Stomach (tissue), 9 donors: ENCODE data around the gene VWC2L. TPM values are rescaled to one million over a fixed set of nuclear protein-coding genes. Genes with fewer than 3 reads are reported as not detected.

ENCODE experiments used
- DNase-seq, 2 donors: peaks; one replicate each; pipeline versions ENCODE4 v3.0.0 to v3.0.0-alpha.2; 2013 to 2019
- H3K27ac ChIP-seq, 5 donors: fragments of 200-600 bp in 4 of 5; sonication (generic) in 4 of 5; one replicate each; pipeline ENCODE4 v1.5.1; 2013 to 2019; ENCODE audit warnings: mild to moderate bottlenecking in 1 of 5, moderate library complexity in 1 of 5
- H3K27me3 ChIP-seq, 3 donors: fragments of 200-600 bp; sonication (generic); one replicate each; pipeline ENCODE4 v1.5.1; 2017 to 2019; ENCODE audit warnings: mixed run types in 1 of 3
- H3K36me3 ChIP-seq, 4 donors: fragments of 200-600 bp; sonication (generic); 1 replicate in 3 of 4; 2 replicates in 1 of 4; pipeline ENCODE4 v1.5.1; 2016 to 2019
- H3K4me1 ChIP-seq, 4 donors: fragments of 200-600 bp; sonication (generic); one replicate each; pipeline ENCODE4 v1.5.1; 2016 to 2019
- H3K4me3 ChIP-seq, 4 donors: fragments of 200-600 bp; sonication (generic) in 3 of 4; one replicate each; pipeline ENCODE4 v1.5.1; 2016 to 2019; ENCODE audit warnings: mild to moderate bottlenecking in 1 of 4
- H3K9me3 ChIP-seq, 4 donors: fragments of 200-600 bp; sonication (generic); one replicate each; pipeline ENCODE4 v1.5.1; 2016 to 2019
- CTCF ChIP-seq, 7 experiments: fragments of 450-650 bp in 4 of 7; fragments of 200-600 bp in 3 of 7; sonication (generic) in 3 of 7; IDR thresholded peaks; one replicate each; pipeline ENCODE4 v1.5.1; 2016 to 2019; ENCODE audit warnings: antibody characterized with exemption in 7 of 7, control low read depth in 2 of 7, mild to moderate bottlenecking in 1 of 7
- EP300 ChIP-seq: sonication (generic); formaldehyde crosslinking; IDR thresholded peaks from one replicate; pipeline ENCODE4 v1.6.1; 2017; ENCODE audit warnings: antibody characterized with exemption
- POLR2A ChIP-seq, 4 donors: fragments of 450-650 bp; IDR thresholded peaks; one replicate each; pipeline ENCODE4 v1.6.1; 2016; ENCODE audit warnings: antibody characterized with exemption in 4 of 4, control low read depth in 2 of 4, mild to moderate bottlenecking in 1 of 4, moderate library complexity in 1 of 4
- POLR2AphosphoS5 ChIP-seq, 3 donors: sonication (generic); formaldehyde crosslinking; IDR thresholded peaks; one replicate each; pipeline ENCODE4 v1.6.1; 2016; ENCODE audit warnings: antibody characterized with exemption in 3 of 3
- WGBS, 5 donors: extraction: QIAGEN DNeasy Blood & Tissue Kit in 3 of 5; methylation state at CpG; one replicate each; pipeline versions ENCODE4 v1.1.5 to v1.1.7; 2013 to 2018; 5-methylcytosine and 5-hydroxymethylcytosine counted together
- intact Hi-C: fragments of 100-400 bp; cut with DNase I; formaldehyde crosslinking; loops from one replicate; pipeline ENCODE4 v1.15.1; 2023; ENCODE audit warnings: low total_unique reads
- polyA plus RNA-seq, 3 donors: library from polyadenylated mRNA; stranded (reverse); fragments of 200-250 nt; gene quantifications; one replicate each; pipeline ENCODE4 v1.2.3, GENCODE V29; 2013
- total RNA-seq, 5 donors: library from RNA; depleted of rRNA; stranded (reverse); fragments of >200 nt; gene quantifications; one replicate each; pipeline versions ENCODE4 v1.1.0 to v1.2.3, GENCODE V29; 2014 to 2016
- donor health status: healthy with polysubstance abuse.
- donor health status: Bipolar disorder and iron deficiency.
- donor health status: healthy.

Gene VWC2L
- total and polyA plus RNA-seq, 8 donors, result 0.55 TPM; not detected in 7

DNA sequence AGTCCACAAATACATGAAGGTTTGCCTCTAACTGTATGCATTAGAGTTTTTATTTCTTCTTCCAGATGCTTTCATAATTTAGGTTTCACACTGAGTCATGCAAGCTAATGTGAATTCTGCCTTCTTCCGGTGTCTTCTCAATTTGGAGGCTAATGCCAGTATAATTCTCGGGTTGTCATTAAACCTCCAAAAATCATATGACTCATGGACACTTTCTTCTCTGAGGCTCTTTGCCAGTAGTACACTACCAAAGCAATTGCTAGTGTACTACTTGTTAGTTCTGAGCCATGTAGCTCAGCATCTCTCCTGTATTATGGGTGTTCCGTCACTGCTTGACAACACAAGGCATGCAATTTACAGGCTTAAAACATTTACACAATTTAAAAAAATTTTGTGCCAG, 137.1 kb downstream of the VWC2L start:
- intact Hi-C loops, result no loop called here
- DNase-seq, result no peak
- Histone ChIP-seq H3K9me3 (no peaks in the 10 kb centered on the region), H3K36me3 (no peaks in the 10 kb centered on the region), H3K27me3 (no peaks in the 10 kb centered on the region), H3K4me3 (no peak overlapping the region), H3K27ac (no peak overlapping the region), H3K4me1 (peaks cover 0 to 11% (median 5%) of the 10 kb centered on the region in 4 donors)
- TF ChIP-seq POLR2A (IDR thresholded peaks at IDR 0.05) (no peak), CTCF (IDR thresholded peaks at IDR 0.05) (no peak), EP300 (no peak), POLR2AphosphoS5 (IDR thresholded peaks at IDR 0.05) (no peak)
- WGBS, 5 donors, result 41 to 66% (median 51%) methylated on average over 3 of the region's 3 CpGs

DNA sequence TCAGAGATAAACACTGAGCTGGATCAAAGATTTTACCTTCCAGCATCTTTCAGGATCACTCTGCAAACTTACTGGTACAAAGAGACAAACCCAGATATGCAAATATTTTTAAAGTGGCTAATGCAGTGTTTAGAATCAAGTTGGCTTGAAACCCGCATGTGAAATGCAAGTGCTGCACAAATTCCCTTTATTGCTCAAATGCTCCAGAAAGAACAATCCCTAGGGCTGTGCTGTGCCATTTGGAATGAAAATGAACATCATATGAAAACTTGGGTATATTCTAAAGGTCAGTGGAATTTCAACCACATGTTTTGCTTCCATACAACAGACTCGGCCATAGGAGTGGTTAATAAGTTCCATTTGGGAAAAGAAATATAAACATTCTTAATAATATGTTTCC, 139.1 kb downstream of the VWC2L start:
- 49 to 68% (median 64%) methylated on average over 2 of the region's 2 CpGs for WGBS, 5 donors
- no peaks in the 10 kb centered on the region for H3K36me3 ChIP-seq
- H3K4me3 ChIP-seq, result no peak overlapping the region
- DNase-seq, result no peak
- no peaks in the 10 kb centered on the region for H3K27me3 ChIP-seq
- H3K9me3 ChIP-seq, result no peaks in the 10 kb centered on the region
- TF ChIP-seq POLR2A (IDR thresholded peaks at IDR 0.05) (no peak), CTCF (IDR thresholded peaks at IDR 0.05) (no peak), POLR2AphosphoS5 (IDR thresholded peaks at IDR 0.05) (no peak), EP300 (no peak)
- H3K27ac ChIP-seq, result no peak overlapping the region
- intact Hi-C loops, result no loop called here
- H3K4me1 ChIP-seq, result peaks cover 0 to 11% (median 5%) of the 10 kb centered on the region in 4 donors

DNA sequence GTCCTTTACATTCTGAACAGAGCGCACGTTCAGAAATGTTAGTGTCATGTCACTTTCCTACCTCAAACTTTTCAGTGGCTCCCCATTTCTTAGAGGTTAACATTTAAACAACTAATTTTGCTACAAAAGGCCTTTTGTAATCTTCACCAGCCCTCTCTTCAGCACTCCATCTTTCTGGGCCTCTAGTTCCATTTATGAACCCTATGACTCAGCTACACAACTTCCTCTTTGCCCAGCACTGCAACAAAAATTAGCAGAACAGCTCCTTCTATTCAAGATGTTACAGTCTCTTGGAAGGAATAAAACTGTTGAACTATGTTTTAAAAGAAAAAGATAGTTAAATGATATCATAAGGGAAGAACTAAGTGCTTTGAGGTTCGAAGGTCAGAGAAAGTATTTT, 139.9 kb downstream of the VWC2L start:
- no peak for TF ChIP-seq POLR2A (IDR thresholded peaks at IDR 0.05)
- TF ChIP-seq POLR2AphosphoS5 (IDR thresholded peaks at IDR 0.05), result no peak
- TF ChIP-seq CTCF (IDR thresholded peaks at IDR 0.05), result no peak
- Histone ChIP-seq H3K27me3 (no peaks in the 10 kb centered on the region), H3K9me3 (no peaks in the 10 kb centered on the region), H3K4me1 (peaks cover 0 to 11% (median 5%) of the 10 kb centered on the region in 4 donors), H3K4me3 (no peak overlapping the region), H3K27ac (no peak overlapping the region), H3K36me3 (no peaks in the 10 kb centered on the region)
- intact Hi-C loops, result no loop called here
- no peak for DNase-seq
- 78 to 87% (median 86%) methylated on average over 3 of the region's 3 CpGs for WGBS, 5 donors

DNA sequence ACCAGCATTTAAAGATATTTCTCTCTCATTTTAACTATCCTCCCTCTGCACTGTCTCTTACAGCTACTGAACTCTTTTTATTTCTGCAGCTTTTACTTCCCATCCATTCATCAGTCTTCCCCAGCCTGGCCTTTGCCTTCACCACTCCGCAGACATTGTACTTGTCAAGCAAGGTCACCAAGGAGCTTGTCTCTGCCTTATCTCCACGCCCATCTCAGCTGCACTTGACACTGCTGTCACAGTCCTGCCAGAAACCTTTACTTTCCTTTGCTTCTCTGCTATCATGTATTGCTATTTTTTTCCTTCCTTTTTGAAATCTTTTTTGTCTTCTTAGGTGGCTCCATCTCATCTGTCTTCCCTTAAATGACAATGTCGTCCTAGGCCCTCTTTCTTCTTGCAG, 147.0 kb downstream of the VWC2L start:
- intact Hi-C loops, result no loop called here
- Histone ChIP-seq H3K27me3 (no peaks in the 10 kb centered on the region), H3K4me1 (no peaks in the 10 kb centered on the region), H3K27ac (no peak overlapping the region), H3K9me3 (no peaks in the 10 kb centered on the region), H3K4me3 (no peak overlapping the region), H3K36me3 (no peaks in the 10 kb centered on the region)
- no peak for DNase-seq
- 73 to 87% (median 74%) methylated on average over 3 of the region's 3 CpGs for WGBS, 5 donors
- TF ChIP-seq POLR2AphosphoS5 (IDR thresholded peaks at IDR 0.05), result no peak
- no peak for TF ChIP-seq POLR2A (IDR thresholded peaks at IDR 0.05)
- TF ChIP-seq CTCF (IDR thresholded peaks at IDR 0.05), result no peak
- no peak for TF ChIP-seq EP300
